Measurements from ENCODE around the gene DPCD.

DPCD gene

DNA sequence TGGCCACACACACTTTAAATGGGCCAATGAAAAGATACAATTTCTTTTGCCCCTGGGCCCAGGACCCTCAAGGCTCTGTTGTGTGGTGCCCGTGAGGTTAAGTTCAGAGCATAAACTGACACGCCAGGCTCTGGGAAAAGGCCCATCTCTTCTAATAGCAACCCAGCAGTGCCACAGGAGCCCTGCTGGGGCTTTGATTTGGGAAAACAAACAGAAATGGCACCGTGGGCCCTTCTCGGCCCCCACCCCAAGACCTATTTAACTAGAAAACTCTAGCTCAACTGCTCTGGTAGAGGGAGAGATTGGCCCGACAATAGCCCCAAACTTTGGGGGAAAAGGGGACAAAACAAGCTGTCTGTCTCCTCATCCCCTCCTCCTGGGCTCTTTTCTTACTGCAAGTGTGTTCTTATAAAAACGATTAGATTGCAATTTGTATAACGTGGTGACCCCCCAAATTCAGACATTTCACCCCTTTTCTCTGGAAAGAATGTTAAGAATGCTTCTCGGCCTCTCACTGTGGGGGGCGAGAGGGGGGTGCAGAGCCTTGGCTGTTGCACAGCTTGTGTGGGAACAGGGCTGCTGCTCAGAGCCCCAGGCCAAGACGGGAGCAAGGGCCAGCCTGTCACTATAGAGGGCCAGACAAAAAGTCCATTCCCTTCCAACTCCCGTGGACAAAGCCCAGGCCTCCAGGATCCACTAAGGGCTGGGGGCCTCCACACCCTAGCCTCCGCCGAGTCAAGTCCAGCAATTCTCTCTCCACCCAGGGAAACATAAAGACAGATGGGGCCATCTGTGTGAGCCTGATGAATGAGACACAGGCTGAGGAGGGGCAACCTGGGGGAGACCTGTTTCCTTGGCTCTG, 26.8 kb downstream of the DPCD start:
- TF ChIP-seq TCF12 (IDR thresholded peaks at IDR 0.05; ENCODE audit: low read depth) (no peak), YY1 (IDR thresholded peaks at IDR 0.05; ENCODE audit: low read depth) (no peak), CEBPB (IDR thresholded peaks at IDR 0.05) (no peak), CREB1 (IDR thresholded peaks at IDR 0.05; ENCODE audit: low read depth) (no peak), NFIC (IDR thresholded peaks at IDR 0.05) (no peak), ZBTB7A (IDR thresholded peaks at IDR 0.05; ENCODE audit: low read depth) (no peak), EGR1 (IDR thresholded peaks at IDR 0.05) (no peak), TEAD4 (IDR thresholded peaks at IDR 0.05) (no peak), FOXM1 (IDR thresholded peaks at IDR 0.05; ENCODE audit: borderline replicate concordance, low read depth) (no peak)
- TF ChIP-seq, protein P1, sequence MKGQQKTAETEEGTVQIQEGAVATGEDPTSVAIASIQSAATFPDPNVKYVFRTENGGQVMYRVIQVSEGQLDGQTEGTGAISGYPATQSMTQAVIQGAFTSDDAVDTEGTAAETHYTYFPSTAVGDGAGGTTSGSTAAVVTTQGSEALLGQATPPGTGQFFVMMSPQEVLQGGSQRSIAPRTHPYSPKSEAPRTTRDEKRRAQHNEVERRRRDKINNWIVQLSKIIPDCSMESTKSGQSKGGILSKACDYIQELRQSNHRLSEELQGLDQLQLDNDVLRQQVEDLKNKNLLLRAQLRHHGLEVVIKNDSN (IDR thresholded peaks at IDR 0.05) = no peak
- TF ChIP-seq, protein P2, sequence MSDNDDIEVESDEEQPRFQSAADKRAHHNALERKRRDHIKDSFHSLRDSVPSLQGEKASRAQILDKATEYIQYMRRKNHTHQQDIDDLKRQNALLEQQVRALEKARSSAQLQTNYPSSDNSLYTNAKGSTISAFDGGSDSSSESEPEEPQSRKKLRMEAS (IDR thresholded peaks at IDR 0.05) = no peak

DNA sequence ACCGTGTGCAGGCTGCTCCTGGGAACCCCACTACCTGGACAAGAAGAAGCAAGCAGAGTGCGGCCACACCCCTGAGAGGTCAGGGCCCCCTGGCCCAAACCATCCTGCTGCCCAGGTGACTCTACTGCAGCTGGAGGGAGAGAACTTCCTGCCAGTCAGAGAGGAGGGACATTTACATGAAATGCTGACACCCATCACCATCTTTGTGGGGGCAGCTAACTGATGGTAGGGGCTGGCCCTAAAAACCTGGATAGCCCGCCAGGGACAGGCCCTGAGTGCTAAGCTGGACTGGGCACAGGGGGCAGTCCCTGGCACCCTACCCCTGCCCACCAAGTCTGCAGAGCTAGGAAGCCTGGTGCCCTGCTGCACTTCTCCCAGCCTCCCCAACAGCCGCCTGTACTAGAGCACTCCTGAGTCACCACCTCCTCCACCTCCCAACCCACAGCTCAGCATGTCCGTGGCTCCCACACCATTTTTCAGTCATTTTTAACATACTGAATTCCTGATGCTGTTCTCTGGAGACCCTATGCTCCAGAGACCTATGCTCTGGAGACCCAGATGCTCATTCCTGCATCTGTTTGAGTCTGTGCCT, 27.5 kb downstream of the DPCD start:
- no peak for TF ChIP-seq NFIC (IDR thresholded peaks at IDR 0.05)
- TF ChIP-seq RAD21 (IDR thresholded peaks at IDR 0.05; ENCODE audit: low read depth) = no peak
- TF ChIP-seq CREB1 (IDR thresholded peaks at IDR 0.05; ENCODE audit: low read depth) = no peak
- no peak for TF ChIP-seq TAF1 (IDR thresholded peaks at IDR 0.05; ENCODE audit: low read depth)
- TF ChIP-seq ZBTB7A (IDR thresholded peaks at IDR 0.05; ENCODE audit: low read depth) = no peak
- TF ChIP-seq, protein P3, sequence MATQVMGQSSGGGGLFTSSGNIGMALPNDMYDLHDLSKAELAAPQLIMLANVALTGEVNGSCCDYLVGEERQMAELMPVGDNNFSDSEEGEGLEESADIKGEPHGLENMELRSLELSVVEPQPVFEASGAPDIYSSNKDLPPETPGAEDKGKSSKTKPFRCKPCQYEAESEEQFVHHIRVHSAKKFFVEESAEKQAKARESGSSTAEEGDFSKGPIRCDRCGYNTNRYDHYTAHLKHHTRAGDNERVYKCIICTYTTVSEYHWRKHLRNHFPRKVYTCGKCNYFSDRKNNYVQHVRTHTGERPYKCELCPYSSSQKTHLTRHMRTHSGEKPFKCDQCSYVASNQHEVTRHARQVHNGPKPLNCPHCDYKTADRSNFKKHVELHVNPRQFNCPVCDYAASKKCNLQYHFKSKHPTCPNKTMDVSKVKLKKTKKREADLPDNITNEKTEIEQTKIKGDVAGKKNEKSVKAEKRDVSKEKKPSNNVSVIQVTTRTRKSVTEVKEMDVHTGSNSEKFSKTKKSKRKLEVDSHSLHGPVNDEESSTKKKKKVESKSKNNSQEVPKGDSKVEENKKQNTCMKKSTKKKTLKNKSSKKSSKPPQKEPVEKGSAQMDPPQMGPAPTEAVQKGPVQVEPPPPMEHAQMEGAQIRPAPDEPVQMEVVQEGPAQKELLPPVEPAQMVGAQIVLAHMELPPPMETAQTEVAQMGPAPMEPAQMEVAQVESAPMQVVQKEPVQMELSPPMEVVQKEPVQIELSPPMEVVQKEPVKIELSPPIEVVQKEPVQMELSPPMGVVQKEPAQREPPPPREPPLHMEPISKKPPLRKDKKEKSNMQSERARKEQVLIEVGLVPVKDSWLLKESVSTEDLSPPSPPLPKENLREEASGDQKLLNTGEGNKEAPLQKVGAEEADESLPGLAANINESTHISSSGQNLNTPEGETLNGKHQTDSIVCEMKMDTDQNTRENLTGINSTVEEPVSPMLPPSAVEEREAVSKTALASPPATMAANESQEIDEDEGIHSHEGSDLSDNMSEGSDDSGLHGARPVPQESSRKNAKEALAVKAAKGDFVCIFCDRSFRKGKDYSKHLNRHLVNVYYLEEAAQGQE (IDR thresholded peaks at IDR 0.05; ENCODE audit: low read depth) = no peak
- TF ChIP-seq FOXM1 (IDR thresholded peaks at IDR 0.05; ENCODE audit: borderline replicate concordance, low read depth) = no peak
- TF ChIP-seq, protein P2 (IDR thresholded peaks at IDR 0.05) = no peak
- TF ChIP-seq CEBPB (IDR thresholded peaks at IDR 0.05) = no peak
- TF ChIP-seq, protein P1 (IDR thresholded peaks at IDR 0.05) = no peak
- no peak for TF ChIP-seq EP300 (IDR thresholded peaks at IDR 0.05; ENCODE audit: borderline replicate concordance)
- no peak for TF ChIP-seq TEAD4 (IDR thresholded peaks at IDR 0.05)
- TF ChIP-seq YY1 (IDR thresholded peaks at IDR 0.05; ENCODE audit: low read depth) = no peak
- no peak for TF ChIP-seq TCF12 (IDR thresholded peaks at IDR 0.05; ENCODE audit: low read depth)

DNA sequence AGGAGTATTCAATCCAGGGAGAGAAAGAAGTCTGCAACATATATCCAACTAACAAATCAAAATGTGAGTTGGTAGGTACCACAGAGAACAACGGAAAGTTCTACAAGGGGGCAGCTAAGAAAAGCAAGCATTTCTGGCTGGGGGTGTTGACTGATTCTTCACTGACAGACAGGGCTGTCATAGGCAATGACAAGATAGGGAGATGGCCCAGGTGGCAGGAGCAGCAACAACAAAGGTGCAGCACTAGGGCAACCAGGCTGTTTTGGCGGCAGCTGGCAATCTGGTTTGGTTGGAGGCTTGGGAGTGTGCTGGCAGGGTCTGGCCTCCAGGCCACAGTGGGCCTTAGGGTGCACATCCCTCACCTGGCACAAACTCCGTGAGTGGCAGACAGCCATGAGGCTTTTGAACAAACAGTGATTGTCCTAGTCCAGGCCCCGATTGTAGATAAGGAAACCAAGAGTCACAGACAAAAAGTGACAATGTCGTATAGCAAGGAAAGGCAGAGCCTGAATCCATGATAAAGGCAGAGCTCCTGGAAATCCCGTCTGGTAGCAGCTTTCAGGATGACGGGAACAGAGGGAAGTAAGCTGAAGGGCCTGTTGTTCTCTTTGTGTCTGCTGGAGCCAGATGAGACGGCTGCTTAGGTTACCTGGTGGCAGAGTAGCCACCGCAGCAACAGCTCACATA, 28.4 kb downstream of the DPCD start:
- no peak for TF ChIP-seq CEBPB (IDR thresholded peaks at IDR 0.05)
- TF ChIP-seq RAD21 (IDR thresholded peaks at IDR 0.05; ENCODE audit: low read depth) = no peak
- TF ChIP-seq, protein P2 (IDR thresholded peaks at IDR 0.05) = no peak
- TF ChIP-seq YY1 (IDR thresholded peaks at IDR 0.05; ENCODE audit: low read depth) = no peak
- no peak for TF ChIP-seq EP300 (IDR thresholded peaks at IDR 0.05; ENCODE audit: borderline replicate concordance)
- TF ChIP-seq, protein P3 (IDR thresholded peaks at IDR 0.05; ENCODE audit: low read depth) = no peak

DNA sequence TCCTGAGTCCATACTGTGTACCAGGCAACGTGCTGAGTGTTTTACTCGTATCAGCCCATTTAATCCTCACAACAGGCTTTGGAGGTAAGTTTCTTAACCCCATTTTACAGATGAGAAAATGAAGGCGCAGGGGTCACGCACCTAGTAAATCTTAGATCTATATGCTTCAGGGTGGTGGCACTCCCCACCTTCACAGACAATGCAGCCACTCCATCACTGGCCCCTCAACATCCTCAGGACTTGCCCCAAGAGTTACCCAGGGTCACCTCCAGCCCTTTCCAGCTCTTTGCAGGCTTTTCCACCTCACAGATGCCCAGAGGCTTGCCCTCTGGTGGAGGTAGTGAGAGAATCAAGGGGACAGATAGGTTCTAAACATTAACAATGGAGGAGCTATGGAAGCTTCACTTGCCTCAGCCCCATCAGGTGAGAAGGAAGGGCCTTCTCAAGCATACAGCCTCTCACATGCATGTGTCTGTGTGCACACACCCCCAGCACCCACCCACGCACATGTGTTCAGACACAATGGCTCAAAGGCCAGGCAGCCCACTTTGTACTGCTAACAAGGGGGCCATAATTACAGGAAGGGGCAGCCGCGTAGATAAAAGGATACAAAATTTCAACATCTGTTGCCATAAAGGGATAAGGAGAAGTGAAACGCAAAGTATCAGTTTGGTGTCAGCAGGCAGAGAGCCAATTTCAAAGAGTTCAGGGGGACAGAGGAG, 29.1 kb downstream of the DPCD start:
- no peak for TF ChIP-seq TCF12 (IDR thresholded peaks at IDR 0.05; ENCODE audit: low read depth)
- TF ChIP-seq, protein P1 (IDR thresholded peaks at IDR 0.05) = no peak
- TF ChIP-seq TEAD4 (IDR thresholded peaks at IDR 0.05) = no peak
- no peak for TF ChIP-seq CEBPB (IDR thresholded peaks at IDR 0.05)
- no peak for TF ChIP-seq ZBTB7A (IDR thresholded peaks at IDR 0.05; ENCODE audit: low read depth)
- no peak for TF ChIP-seq YY1 (IDR thresholded peaks at IDR 0.05; ENCODE audit: low read depth)
- no peak for TF ChIP-seq CREB1 (IDR thresholded peaks at IDR 0.05; ENCODE audit: low read depth)
- TF ChIP-seq, protein P3 (IDR thresholded peaks at IDR 0.05; ENCODE audit: low read depth) = no peak
- no peak for TF ChIP-seq RAD21 (IDR thresholded peaks at IDR 0.05; ENCODE audit: low read depth)
- TF ChIP-seq NFIC (IDR thresholded peaks at IDR 0.05) = no peak

Data from Ishikawa (cell line).